ENCODE results near the gene PTCSC3. TPM values are rescaled to one million over a fixed set of nuclear protein-coding genes. Genes with fewer than 3 reads are reported as not detected.

The PTCSC3 gene
- not detected for total RNA-seq
- long read RNA-seq, donor 1 = 0 reads
- long read RNA-seq, donor 2 = 0 reads

DNA sequence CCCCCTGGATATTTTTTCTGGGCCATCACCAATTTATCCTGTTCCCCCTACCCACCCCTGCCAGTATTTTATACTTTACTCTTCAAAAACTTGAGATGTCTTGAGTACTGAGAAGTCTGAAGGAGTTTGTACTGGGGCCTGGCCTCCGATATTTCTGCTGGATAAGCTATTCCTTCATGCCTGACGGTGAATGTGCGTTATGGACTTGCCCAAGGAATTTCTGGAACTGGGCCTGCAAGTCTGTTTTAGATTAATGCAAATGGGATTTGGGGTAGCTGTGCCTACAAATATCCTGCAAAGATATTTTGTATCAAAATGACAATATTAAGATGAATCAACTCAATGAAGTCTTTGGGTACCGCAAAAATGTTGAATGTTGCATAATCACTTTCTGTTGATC is at the start of gene PTCSC3:
Gene PTCSC3 (minus strand): TSS at position 199 of the 400 bp plus-strand sequence.
- no peak for DNase-seq (ENCODE audit: low spot score)
- intact Hi-C loops (cut with DNase I) = no loop called here

DNA sequence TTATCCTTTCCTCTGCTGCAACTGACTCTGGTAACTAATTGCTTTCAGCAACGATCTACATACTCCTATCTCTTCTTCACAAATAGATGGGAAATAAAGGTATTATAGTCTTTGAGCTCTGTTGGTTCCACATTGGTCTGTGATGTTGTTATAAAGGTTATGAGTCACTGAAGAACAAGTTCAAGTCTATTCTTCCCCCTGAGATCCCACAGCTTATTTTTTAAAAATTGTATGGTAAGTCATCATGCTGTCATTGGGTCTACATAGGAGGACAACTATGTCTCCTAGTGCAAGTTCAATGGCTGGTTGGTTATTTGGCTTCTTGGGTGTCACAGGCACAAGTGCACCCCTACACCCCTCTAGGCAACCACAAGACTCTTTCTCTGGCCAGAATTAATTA is 49.6 kb upstream of the PTCSC3 start:
- intact Hi-C loops (cut with DNase I) = no loop called here
- no peak for DNase-seq (ENCODE audit: low spot score)

DNA sequence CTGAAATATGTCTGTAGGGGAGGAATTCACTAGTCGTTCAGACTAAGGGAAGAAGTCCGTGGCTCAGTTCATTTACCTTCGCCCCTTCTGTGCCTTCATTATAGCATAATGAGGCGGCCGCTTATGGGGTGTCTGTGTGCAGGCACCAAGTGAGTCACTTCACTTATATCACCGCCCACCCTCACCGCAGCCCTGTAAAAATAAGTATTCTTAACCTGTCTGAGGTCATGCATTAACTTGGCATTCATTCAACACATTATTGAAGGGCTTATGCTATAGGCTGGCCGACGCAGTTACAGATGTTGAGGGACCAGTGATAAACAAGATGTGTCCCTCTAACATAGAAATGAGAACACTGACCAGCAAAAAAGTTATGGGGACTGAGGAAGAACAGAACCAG is 47.7 kb upstream of the PTCSC3 start:
- intact Hi-C loops (cut with DNase I) = no loop called here
- no peak for DNase-seq (ENCODE audit: low spot score)

DNA sequence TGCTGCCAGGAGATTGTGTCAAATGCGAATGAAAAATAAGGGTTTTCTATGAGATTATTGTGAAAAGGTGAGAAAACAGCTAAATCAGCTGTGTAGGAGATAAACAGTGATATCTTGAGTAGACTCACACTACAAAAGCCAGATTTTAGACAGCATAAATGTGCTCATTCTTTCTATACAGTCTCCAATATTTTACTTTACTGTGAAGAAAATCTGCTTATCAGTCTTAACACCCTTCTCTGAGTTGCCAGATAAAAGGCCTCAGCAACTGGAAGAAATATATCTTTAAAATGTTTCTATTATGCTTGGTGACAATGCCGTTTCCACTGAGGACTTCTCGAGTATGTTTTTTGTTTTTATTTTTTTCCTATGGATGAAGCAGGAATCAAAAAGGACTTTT is 47.0 kb upstream of the PTCSC3 start:
- intact Hi-C loops (cut with DNase I) = no loop called here
- no peak for DNase-seq (ENCODE audit: low spot score)

DNA sequence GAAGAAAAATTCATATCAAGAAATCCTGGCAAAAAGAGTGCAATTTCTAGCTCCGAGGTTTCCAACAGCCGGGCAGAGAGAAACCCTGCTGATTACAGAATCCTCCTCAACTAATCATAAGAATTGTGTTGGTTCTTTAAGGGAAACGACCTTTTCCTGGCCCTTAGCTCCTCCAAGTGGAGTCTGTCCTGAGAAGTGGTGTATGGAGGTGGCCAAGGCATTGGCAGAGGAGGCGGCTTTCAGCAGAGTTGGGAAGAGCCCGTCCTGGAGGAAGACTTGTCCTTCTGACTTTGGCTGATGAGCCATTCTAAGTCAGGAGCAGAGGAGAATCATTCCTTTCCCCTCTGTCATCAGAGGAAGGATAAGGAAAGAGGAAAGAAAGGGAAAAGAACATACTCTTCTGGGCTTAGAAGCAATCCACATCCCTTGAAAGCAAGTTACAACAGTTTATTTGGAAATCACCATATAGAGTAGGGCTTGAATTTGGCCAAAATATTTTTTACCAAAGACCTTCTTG is 46.5 kb upstream of the PTCSC3 start:
- no peak for DNase-seq (ENCODE audit: low spot score)
- intact Hi-C loops (cut with DNase I) = no loop called here

DNA sequence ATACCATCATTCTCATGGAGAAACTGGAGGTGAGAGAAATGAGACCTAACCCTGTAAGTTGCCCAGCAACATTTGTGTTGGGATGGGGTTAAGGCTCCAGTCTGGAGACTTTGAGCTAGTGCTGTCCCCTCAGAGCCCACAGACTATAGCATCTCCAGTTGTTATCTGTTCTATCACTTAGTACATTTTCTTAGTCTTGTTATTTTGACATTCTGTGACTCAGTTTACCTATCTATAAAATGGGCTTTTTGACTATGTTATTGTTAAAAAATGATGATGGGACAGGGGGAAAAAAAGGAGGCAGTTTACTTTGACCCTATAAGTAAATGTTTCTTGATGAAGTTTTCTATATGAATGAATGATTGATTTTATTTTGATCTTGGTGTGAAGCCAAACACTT is 45.8 kb upstream of the PTCSC3 start:
- intact Hi-C loops (cut with DNase I) = no loop called here
- no peak for DNase-seq (ENCODE audit: low spot score)

DNA sequence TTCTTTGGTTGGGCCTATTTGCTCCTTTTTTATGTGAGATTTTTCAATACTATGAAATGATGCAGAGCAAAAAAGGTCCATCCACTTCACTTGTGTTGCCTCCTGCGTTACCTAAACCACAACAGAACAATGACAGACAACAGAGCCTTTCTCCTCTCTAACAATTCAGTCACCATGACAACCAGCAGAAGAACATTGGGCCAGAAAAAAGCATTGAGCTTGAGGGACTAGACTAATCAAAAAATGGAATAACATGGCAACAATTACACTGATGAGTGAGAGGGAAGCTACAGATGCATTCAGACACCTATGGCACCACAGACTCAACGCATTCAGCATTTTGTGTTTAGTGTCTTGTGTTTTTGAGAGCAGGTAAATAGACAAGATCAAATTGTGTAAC is 44.6 kb upstream of the PTCSC3 start:
- intact Hi-C loops (cut with DNase I) = no loop called here

DNA sequence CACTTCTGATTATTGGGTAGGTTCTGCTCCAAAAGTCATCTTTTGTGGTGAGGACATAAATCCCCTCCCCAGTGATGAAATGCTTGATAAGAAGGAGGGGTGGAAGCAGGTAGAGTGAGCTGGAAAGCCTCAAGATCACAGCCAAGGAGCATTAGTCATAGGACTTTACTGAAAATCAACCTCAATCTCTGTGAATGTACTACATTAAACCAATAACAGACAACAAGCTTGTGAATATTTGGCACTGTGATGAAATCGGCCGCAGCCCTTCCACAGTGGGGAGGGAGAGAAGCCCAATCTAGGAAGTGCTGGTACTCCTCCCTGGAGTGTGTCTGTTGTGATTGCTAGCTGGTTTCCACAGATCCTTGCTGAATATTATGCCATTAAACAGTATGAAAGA is 41.2 kb upstream of the PTCSC3 start:
- no peak for DNase-seq (ENCODE audit: low spot score)
- intact Hi-C loops (cut with DNase I) = no loop called here

More for the DNA sequence above, 44.6 kb upstream of the PTCSC3 start:
- DNase-seq (ENCODE audit: low spot score) = no peak

DNA sequence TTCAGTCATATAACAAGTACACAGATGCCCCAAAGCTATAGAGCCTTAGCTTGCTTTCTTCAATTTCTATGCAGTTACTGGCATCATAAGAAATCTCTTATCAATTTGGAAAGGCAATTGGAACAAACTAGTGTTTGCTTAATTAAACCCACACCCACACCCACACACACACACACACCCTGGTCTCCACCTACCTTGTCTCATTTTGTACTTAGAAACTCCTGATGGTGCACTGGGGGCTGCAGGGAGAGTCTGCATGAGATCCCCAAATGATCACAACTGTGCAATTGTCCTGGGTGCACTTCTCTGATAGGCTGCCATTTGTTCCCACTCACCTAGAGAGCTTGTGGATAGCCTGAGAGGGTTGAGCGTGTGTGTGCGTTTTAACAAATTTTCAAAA is 40.5 kb upstream of the PTCSC3 start:
- DNase-seq (ENCODE audit: low spot score) = no peak
- intact Hi-C loops (cut with DNase I) = no loop called here

DNA sequence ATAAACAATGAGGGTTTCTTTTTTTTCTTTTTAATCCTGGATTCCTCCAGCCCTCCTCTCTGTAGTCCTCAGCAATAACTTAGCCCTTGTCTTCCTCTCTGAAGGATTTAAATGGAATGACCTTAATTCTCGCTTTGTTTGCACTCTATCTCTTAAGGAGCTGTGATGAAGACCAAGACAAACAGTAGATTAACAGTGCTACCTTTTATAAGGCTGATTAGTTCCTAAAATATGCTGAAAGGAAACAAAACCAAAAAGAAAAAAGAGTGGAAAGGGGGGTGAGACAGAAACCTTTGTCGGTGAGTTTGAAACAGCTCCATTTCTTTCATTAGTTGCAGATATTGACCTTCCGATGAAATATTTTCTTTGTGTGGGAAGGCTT is 38.7 kb upstream of the PTCSC3 start:
- intact Hi-C loops (cut with DNase I) = no loop called here
- no peak for DNase-seq (ENCODE audit: low spot score)

DNA sequence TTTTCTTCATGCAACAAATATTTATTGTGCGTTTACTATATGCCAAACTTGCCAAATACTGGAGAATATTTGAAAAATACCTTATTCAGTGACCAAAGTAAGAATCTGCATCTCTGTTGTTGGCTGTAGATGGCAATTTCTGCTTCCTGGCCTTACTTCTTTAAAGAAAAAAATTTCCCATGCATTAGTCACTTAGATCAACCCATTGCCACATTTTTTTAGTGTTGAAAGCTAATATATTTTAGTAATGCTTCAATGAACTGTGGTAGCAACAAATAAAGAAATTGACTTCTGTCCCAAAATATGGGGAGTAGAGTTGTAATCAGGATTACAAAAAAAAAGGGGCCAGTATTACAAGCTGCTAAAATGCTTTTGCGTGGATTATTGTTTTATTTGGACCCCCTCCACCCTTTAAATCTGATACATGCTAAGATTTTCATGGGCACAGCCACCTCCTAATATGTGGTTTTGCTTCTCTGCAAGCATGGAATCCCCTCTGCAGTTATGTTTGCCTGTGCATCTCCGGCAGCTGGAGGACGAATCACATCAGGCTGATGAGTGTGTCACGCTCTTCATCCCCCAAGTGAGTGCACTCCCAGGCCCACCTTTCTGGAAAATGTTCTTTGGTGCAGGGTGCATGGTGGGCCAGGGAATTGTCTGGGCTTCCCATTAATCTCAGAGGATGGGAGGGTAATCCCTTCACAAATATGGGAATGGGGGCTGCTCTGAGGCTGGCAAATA is 38.1 kb upstream of the PTCSC3 start:
- intact Hi-C loops (cut with DNase I) = no loop called here
- DNase-seq (ENCODE audit: low spot score) = no peak

DNA sequence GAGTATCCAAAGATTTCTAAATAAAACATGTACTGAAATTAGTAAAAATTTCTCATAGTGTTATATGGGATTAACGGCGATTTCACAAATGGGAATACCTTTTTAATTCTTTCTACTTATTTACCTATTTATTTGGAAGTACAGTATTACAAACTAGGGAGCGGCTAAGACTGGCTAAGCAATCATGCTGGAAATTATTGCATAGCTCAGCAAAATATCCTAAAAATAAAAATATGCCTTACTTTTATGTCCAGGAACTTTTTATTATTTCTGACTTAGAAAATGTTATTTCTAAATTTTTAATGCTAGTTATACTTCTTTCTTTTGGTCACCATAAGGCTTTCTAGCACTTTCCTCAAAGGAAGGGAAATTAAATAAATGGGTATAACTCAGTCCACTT is 36.5 kb upstream of the PTCSC3 start:
- intact Hi-C loops (cut with DNase I) = no loop called here

DNA sequence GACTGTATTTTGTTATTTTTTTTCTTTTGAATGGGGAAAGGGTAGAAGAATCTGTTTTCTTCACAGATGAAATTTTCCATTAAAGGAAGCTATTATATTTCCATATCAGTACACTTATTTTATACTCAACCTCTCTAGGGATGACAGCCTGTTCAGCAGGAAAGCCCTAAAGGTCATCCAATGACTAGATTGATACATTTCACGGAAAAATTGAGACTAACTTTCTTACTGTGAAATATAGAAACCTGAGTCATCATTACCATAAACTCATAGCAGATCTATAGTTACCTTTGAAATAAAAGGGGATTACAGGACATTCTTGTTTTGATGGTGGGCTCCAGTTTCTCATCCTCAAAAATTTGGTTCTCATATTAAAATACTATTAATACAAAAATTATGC is 36.1 kb upstream of the PTCSC3 start:
- DNase-seq (ENCODE audit: low spot score) = no peak
- intact Hi-C loops (cut with DNase I) = no loop called here

More for the DNA sequence above, 36.5 kb upstream of the PTCSC3 start:
- no peak for DNase-seq (ENCODE audit: low spot score)

DNA sequence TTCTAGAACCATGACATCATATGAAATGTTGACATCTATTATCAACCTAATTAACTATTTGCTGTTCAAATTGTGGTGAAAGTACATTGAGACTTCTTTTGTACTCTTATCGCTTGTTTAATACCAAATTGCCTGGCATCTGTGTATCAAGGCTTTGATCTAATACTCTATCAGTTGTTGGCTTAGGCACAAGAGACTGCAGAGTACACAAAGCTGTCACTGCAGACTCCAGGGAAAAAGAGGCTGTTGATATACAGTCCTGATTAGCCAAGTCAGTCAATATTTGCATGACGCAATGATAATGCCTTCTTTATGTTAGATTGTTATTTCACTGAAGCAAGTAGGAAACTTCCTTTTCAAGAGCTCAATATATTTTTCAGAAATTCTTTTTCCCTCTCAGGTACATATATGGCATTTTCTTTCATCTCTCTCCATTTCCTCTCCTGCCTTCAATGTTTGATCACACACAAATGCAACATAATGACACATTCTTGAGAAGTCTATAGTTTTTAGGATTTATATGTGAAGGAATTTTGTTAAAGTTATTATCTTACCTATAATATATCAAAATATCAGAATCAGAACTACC is 32.3 kb upstream of the PTCSC3 start:
- no peak for DNase-seq (ENCODE audit: low spot score)
- intact Hi-C loops (cut with DNase I) = no loop called here

DNA sequence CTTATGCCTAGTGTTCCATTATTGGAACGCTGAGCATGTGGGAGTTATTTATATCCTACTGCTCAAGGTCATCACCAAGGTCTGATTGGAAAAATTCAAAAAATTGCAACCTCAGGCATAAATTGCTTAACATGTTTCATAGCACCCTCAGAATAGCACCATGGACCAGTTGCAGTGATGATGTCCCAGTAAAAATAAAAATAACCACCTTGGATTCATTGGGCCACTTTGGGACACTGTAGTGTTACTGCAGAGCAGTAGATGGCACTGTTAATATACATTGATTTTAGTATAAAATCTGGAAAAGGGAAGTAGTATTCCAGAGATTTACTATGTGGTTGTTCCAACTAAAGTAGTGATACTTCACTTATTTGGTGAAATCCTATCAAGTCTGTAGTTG is 31.0 kb upstream of the PTCSC3 start:
- intact Hi-C loops (cut with DNase I) = no loop called here
- no peak for DNase-seq (ENCODE audit: low spot score)

DNA sequence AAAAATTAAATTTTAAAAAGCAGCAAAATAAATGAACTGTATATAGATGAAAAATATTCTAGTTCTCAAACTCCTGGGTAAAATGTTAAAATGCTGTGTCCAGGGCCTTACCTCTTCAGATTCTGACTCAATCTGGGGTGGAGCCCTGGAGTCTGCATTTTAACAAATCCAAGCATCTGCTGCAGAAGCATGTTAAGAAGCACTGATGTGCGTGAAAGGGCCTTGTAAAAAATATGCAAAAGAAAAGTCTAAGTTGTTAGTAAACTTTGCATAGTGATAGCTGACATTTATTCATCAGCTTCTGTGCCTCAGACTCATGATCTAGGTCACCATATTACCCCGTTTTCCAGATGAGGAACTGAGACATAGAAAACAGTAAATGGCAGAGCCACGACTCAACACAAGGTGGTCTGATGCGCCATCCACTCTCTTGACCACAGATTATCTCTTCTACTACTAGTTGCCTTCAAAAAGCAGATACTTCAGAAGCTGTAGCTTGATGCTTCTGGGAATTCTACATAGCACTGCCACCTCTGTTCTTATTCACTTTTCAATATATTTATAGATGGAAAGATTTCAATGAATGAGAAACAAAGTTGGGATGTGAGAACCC is 28.0 kb upstream of the PTCSC3 start:
- DNase-seq (ENCODE audit: low spot score) = no peak
- intact Hi-C loops (cut with DNase I) = no loop called here

DNA sequence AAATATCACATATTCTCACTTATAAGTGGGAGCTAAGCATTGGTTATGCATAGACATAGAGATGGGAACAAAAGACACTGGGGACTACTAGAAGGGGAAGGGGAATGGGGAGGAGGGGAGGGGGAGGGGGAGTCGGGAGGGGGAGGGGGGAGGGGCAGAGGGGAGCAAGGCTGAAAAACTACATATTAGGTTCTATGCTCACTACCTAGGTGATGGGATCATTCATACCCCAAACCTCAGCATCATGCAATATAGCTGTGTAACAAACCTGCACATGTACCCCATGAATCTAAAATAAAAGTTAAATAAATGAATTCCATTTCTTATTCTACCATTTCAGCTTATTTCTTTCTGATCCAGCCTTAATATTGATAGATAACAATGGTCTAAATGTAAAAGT is 21.9 kb upstream of the PTCSC3 start:
- DNase-seq (ENCODE audit: low spot score) = no peak
- intact Hi-C loops (cut with DNase I) = no loop called here

DNA sequence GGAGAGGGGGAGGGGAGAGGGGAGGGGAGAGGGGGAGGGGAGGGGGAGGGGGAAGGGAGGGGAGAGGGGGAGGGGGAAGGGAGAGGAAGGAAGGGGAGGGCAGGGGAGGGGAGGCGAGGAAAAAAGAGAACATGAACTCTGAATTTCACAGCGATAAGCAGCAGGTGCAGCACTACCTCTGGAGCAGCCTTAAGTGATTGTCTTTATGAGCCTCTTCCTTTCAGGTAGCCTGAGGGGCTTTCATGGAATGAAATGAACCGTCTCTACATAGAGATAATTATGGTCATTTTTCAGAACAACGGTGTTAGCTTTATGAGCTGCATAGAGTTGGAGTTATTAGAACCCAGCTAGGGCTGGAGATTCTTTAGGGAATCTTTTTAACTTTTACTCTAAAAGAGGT is 18.1 kb upstream of the PTCSC3 start:
- no peak for DNase-seq (ENCODE audit: low spot score)
- intact Hi-C loops (cut with DNase I) = no loop called here

DNA sequence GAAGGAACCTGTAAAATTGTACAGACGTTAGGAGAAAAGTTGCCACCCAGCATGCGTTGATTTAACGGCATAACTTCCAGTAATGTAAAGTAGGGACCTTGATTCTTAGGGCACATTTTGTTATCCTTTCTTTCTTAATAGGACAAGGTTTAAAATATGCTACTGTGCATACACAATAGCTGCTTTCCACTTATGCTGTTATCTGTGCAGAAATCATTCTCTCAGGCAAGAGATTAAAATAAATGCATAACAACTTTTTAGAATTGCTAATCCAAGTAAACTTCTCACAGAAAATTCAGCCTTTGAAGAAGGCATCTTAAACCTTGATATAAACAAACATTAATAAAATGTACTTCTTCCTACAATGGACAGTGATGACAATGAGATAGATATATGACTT is 16.0 kb upstream of the PTCSC3 start:
- intact Hi-C loops (cut with DNase I) = no loop called here
- DNase-seq (ENCODE audit: low spot score) = no peak

DNA sequence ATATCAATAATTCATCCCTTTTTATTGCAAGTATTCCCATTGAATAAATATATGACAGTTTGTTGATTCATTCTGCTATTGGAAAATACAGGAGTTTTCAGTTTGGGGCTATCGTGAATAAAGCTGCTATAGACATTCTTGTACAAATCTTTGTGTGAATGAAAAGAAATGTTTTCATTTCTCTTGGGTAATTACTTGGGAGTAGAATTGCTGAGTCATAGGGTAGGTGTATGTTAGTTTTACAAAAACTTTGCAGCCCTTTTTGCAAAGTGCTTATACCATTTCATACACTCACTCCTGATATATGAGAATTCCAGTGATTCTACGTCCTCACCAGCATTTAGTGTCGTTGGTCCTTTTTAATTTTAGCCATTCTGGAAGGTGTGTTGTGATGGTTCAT is 6.9 kb upstream of the PTCSC3 start:
- intact Hi-C loops (cut with DNase I) = no loop called here
- no peak for DNase-seq (ENCODE audit: low spot score)

DNA sequence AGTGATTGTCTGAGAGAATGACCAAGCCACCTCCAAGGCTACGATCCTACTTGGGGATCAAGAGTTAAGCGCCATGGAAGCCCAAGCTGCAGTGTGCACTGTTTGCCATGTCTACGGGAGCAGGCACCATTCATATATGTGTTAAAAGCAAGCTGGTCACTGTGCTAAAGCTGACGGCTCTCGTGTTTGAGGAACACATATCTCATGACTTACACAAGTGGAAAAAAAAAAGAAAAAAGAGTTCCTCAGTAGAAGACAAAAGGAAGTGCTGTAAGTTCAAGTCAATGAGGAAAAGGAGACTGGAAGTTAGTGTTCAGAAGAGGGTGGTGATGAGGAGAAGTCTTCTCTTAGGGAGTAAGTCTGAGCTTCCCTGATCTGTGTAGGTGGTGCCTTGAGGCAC is 4.9 kb upstream of the PTCSC3 start:
- intact Hi-C loops (cut with DNase I) = loop anchor here in 1 of 2 donors (1.0 kb wide), 1 partner anchor 20 kb away; no protein-coding TSS in a partner anchor
- no peak for DNase-seq (ENCODE audit: low spot score)
